Neuron (in vitro differentiated cells): ENCODE measurements around the gene PTTG1IP.

ENCODE experiments used
- H2AFZ ChIP-seq: one replicate; pipeline ENCODE4 v1.6.1; 2013; ENCODE audit warnings: low read depth, mild to moderate bottlenecking, inconsistent platforms, low read length, moderate library complexity
- H3K27me3 ChIP-seq: one replicate; pipeline ENCODE4 v1.6.1; 2013; ENCODE audit warnings: low read length; ENCODE audit not compliant: insufficient read depth
- H3K36me3 ChIP-seq: one replicate; pipeline ENCODE4 v1.6.1; 2013; ENCODE audit warnings: low read length; ENCODE audit not compliant: insufficient read depth
- H3K4me1 ChIP-seq: one replicate; pipeline ENCODE4 v1.6.1; 2013; ENCODE audit warnings: low read length; ENCODE audit not compliant: insufficient read depth
- H3K4me3 ChIP-seq: 2 replicates; pipeline ENCODE4 v1.5.1; 2013; ENCODE audit warnings: mild to moderate bottlenecking, low read length, moderate library complexity
- H3K9me3 ChIP-seq: one replicate; pipeline ENCODE4 v1.6.1; 2013; ENCODE audit warnings: low read length

The PTTG1IP gene

GRCh38 chr21:44801468-44802395 is 71.8 kb downstream of the PTTG1IP start, which contains the start of gene UBE2G2:
Gene UBE2G2, minus strand, starts transcription at chr21:44801820. Its CDS starts 72 bp downstream, at chr21:44801748.
- peaks cover 34% of the 10 kb centered on the region for H3K36me3 ChIP-seq
- H2AFZ ChIP-seq, result peak within 1 kb of the TSS; percentile 41
- H3K27me3 ChIP-seq, result no peaks in the 10 kb centered on the region
- H3K9me3 ChIP-seq, result peaks cover 8% of the 10 kb centered on the region
- peak within 1 kb of the TSS; percentile 94 for H3K4me3 ChIP-seq
- H3K4me1 ChIP-seq, result peaks cover 21% of the 10 kb centered on the region

DNA sequence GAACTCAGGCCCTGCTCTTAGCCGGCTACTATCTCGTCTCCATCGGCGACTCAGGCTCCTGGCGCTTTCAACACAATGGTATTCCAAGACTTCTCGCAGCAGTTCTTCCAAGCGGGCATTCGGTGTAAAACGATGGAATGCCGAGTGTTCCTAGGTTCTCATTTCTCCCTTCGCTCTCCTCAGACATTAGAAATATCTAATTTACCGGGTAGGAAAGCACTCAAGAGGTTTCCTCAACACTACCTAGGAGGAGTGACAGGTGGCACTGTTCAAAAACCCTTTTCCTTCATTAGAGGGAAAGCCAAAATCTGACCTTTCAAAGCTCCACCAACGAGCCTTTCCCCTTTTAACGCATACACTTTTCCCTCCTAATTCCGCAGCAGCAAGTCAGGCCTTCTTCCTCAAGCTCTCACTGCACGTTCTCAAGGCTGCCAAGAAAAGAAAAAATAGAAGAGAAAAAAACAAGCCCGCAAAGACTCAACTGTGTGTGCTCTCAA is 72.5 kb downstream of the PTTG1IP start:
- Histone ChIP-seq H3K27me3 (no peaks in the 10 kb centered on the region), H3K36me3 (peaks cover 32% of the 10 kb centered on the region), H3K9me3 (peaks cover 10% of the 10 kb centered on the region), H3K4me1 (peaks cover 21% of the 10 kb centered on the region), H2AFZ (peak overlapping the region; percentile 41), H3K4me3 (peak overlapping the region; percentile 94)

- peaks cover 30% of the 10 kb centered on the region for H3K36me3 ChIP-seq
- no peaks in the 10 kb centered on the region for H3K27me3 ChIP-seq
- H3K4me3 ChIP-seq, result peak overlapping the region; percentile 94
- peaks cover 21% of the 10 kb centered on the region for H3K4me1 ChIP-seq
- H2AFZ ChIP-seq, result no peak overlapping the region
- peaks cover 10% of the 10 kb centered on the region for H3K9me3 ChIP-seq
These were observed 73.4 kb downstream of the PTTG1IP start for GRCh38 chr21:44800103-44800502.

DNA sequence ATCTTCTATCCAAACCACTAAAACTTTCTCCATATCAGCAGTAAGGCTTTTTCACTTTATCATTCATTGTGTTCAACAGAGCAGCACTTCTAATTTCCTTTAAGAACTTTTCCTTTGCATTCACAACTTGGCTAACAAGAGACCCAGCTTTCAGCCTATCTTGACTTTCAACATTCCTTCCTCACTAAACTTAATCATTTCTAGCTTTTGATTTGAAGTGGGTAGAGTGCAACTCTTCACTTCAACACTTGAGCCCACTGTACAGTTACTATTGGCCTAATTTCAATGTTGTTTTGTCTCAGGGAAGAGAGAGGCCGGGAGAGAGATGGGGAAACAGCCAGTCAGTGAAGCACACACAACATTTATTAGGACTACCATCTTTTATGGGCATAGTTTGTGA is 73.8 kb downstream of the PTTG1IP start:
- Histone ChIP-seq H3K9me3 (peaks cover 10% of the 10 kb centered on the region), H3K27me3 (no peaks in the 10 kb centered on the region), H3K36me3 (peaks cover 27% of the 10 kb centered on the region), H3K4me3 (no peak overlapping the region), H3K4me1 (peaks cover 21% of the 10 kb centered on the region), H2AFZ (no peak overlapping the region)
